ENCODE data around the gene RRM1. TPM values are rescaled to one million over a fixed set of nuclear protein-coding genes. Genes with fewer than 3 reads are reported as not detected.

Gene RRM1
- total and polyA plus RNA-seq, 9 of the 15 experiments (the other 6 are each of a cell fraction or from before 2014, with no cell fraction given) = 113 to 270 (median 163) TPM

- no peak for TF ChIP-seq ZBTB9 (CRISPR knock-in tag; IDR thresholded peaks at IDR 0.05)
- TF ChIP-seq BDP1 (IDR thresholded peaks at IDR 0.05; ENCODE audit: insufficient read depth, insufficient read length) = no peak
- TF ChIP-seq PHF8 (IDR thresholded peaks at IDR 0.05; ENCODE audit: borderline replicate concordance, low read length) = no peak
- TF ChIP-seq ETV6 (IDR thresholded peaks at IDR 0.05; ENCODE audit: borderline replicate concordance in 1 of 2, low read depth in 2 of 2, low read length in 1 of 2) = no peak
- TF ChIP-seq ETV6 (CRISPR knock-in tag; IDR thresholded peaks at IDR 0.05; ENCODE audit: borderline replicate concordance) = no peak
- TF ChIP-seq, protein P1, sequence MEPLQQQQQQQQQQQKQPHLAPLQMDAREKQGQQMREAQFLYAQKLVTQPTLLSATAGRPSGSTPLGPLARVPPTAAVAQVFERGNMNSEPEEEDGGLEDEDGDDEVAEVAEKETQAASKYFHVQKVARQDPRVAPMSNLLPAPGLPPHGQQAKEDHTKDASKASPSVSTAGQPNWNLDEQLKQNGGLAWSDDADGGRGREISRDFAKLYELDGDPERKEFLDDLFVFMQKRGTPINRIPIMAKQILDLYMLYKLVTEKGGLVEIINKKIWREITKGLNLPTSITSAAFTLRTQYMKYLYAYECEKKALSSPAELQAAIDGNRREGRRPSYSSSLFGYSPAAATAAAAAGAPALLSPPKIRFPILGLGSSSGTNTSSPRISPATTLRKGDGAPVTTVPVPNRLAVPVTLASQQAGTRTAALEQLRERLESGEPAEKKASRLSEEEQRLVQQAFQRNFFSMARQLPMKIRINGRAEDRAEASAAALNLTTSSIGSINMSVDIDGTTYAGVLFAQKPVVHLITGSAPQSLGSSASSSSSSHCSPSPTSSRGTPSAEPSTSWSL (CRISPR knock-in tag; IDR thresholded peaks at IDR 0.05; ENCODE audit: borderline replicate concordance) = no peak
- TF ChIP-seq HINFP (tag; conservative IDR thresholded peaks at IDR 0.05; ENCODE audit: low read depth) = no peak
- TF ChIP-seq ARID4B (CRISPR knock-in tag; IDR thresholded peaks at IDR 0.05) = 0 out of 2 replicates have a peak, but pooled peaks have one; percentile 5
- TF ChIP-seq SMARCA5 (IDR thresholded peaks at IDR 0.05) = peak; percentile 97
- no peak for TF ChIP-seq RBM15 (IDR thresholded peaks at IDR 0.05; ENCODE audit: insufficient read depth, low read length)
- TF ChIP-seq MTA3 (IDR thresholded peaks at IDR 0.05; ENCODE audit: borderline replicate concordance) = no peak
- TF ChIP-seq ZNF24 (IDR thresholded peaks at IDR 0.05) = peak; percentile 77
- no peak for TF ChIP-seq MCM7 (IDR thresholded peaks at IDR 0.05)
- TF ChIP-seq ZNF3 (CRISPR knock-in tag; IDR thresholded peaks at IDR 0.05) = no peak
- TF ChIP-seq NR3C1 (CRISPR knock-in tag; IDR thresholded peaks at IDR 0.05) = no peak
- TF ChIP-seq ZNF551 (CRISPR knock-in tag; IDR thresholded peaks at IDR 0.05) = no peak
- peak; percentile 12 for TF ChIP-seq ZFP36 (IDR thresholded peaks at IDR 0.05; ENCODE audit: low read depth, low read length, partially characterized antibody)
Measured at GRCh38 chr11:4186464-4187054, 92.0 kb downstream of the RRM1 start (continued).
